Ishikawa (cell line): Measurements from ENCODE around the gene DEUP1.

Source experiments
- CEBPB ChIP-seq: IDR thresholded peaks from 2 replicates; pipeline ENCODE4 v1.6.1; 2012
- CREB1 ChIP-seq: IDR thresholded peaks from 2 replicates; pipeline ENCODE4 v1.6.1; 2012; ENCODE audit warnings: low read depth
- EGR1 ChIP-seq: IDR thresholded peaks from 2 replicates; pipeline ENCODE4 v1.6.1; 2012
- EP300 ChIP-seq: IDR thresholded peaks from 2 replicates; pipeline ENCODE4 v1.6.1; 2012; ENCODE audit warnings: borderline replicate concordance
- FOXM1 ChIP-seq: IDR thresholded peaks from 2 replicates; pipeline ENCODE4 v1.6.1; 2012; ENCODE audit warnings: low read depth, borderline replicate concordance
- MAX ChIP-seq: IDR thresholded peaks from 2 replicates; pipeline ENCODE4 v1.6.1; 2012
- NFIC ChIP-seq: IDR thresholded peaks from 2 replicates; pipeline ENCODE4 v1.6.1; 2012
- RAD21 ChIP-seq: IDR thresholded peaks from 2 replicates; pipeline ENCODE4 v1.6.1; 2012; ENCODE audit warnings: low read depth
- REST ChIP-seq: IDR thresholded peaks from 2 replicates; pipeline ENCODE4 v1.6.1; 2012; ENCODE audit warnings: low read depth, mild to moderate bottlenecking
- TAF1 ChIP-seq: IDR thresholded peaks from 2 replicates; pipeline ENCODE4 v1.6.1; 2012; ENCODE audit warnings: low read depth, mild to moderate bottlenecking
- TCF12 ChIP-seq: IDR thresholded peaks from 2 replicates; pipeline ENCODE4 v1.6.1; 2012; ENCODE audit warnings: low read depth
- TEAD4 ChIP-seq: IDR thresholded peaks from 2 replicates; pipeline ENCODE4 v1.6.1; 2012
- USF1 ChIP-seq: IDR thresholded peaks from 2 replicates; pipeline ENCODE4 v1.6.1; 2012
- YY1 ChIP-seq: IDR thresholded peaks from 2 replicates; pipeline ENCODE4 v1.6.1; 2012; ENCODE audit warnings: low read depth
- ZBTB7A ChIP-seq: IDR thresholded peaks from 2 replicates; pipeline ENCODE4 v1.6.1; 2012; ENCODE audit warnings: low read depth

DEUP1 gene

GRCh38 chr11:93478841-93479240 lies 148.3 kb downstream of the DEUP1 start:
- TF ChIP-seq USF1 (no peak), NFIC (no peak), EP300 (no peak), TEAD4 (no peak), TCF12 (no peak), CEBPB (no peak), FOXM1 (no peak), REST (no peak), MAX (no peak), YY1 (no peak), ZBTB7A (no peak), RAD21 (no peak), CREB1 (no peak), TAF1 (no peak), EGR1 (no peak)

DNA sequence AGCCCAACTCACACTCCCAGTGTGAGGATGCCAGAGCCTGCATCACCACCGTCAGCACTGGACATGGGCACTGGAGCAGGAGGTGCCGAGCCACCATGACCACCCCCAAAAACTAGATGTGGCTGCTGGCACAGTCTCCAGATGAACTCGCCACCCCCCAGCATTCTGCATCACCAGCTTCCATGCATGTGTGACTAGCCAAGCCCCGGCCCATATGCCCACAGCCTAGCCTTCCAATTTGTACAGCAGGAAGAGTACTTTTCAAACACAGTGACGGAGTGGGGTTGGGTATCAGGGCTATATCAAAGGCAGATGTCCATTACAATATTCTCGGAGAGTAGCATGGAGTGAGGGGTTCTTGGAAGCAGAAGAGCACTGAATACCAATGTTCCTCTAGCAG lies 149.7 kb downstream of the DEUP1 start:
- TF ChIP-seq CEBPB, result no peak

GRCh38 chr11:93480756-93481155 lies 150.2 kb downstream of the DEUP1 start:
- no peak for TF ChIP-seq CREB1
- TF ChIP-seq EGR1, result no peak
- no peak for TF ChIP-seq CEBPB
- no peak for TF ChIP-seq EP300
- TF ChIP-seq YY1, result no peak
- no peak for TF ChIP-seq ZBTB7A
- no peak for TF ChIP-seq NFIC
- no peak for TF ChIP-seq TCF12
- TF ChIP-seq MAX, result no peak
- no peak for TF ChIP-seq FOXM1
- no peak for TF ChIP-seq TEAD4
- no peak for TF ChIP-seq USF1
- no peak for TF ChIP-seq TAF1
- no peak for TF ChIP-seq REST
- TF ChIP-seq RAD21, result no peak

DNA sequence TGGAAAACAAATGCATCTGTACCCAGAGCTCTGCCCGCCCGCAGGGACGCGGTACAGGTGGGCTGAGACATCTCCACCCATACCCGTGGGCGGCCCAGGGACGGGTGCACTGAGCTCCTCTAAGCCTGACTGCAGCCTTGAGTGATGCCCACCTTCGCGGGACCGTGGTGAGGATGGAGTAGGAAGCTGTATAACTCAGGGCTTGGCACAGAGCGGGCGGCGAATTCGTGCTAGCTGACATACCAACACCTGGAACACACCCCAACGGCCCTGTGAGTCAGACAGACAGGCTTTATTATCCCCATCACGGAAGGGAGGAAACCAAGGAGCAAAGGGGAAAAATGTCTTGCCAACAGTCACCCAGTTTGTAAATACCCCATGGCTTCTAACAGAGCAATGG lies 150.7 kb downstream of the DEUP1 start:
- no peak for TF ChIP-seq YY1

DNA sequence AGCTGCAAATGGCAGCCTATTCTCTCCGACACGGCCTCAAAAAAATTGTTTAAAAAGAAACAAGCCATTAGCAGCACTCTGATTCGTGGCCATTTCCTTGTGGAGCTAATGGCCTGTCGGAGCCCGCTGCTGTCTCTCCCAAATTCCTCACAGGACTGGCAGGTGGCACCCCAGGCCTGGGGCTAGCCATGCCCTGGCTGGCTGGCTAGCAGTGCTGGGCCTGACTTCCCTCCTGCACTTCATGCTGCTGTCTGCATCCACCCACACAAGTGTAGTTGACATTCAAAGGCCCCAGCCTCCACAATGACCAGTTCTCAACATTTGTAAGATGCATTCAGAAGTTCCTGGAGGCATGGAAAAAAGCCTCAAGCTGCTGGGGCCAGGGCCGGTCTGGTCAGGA lies 151.2 kb downstream of the DEUP1 start:
- TF ChIP-seq CEBPB (no peak), REST (no peak), TEAD4 (no peak), RAD21 (peak; percentile 2; the same call in 1 of the 2 replicates)

DNA sequence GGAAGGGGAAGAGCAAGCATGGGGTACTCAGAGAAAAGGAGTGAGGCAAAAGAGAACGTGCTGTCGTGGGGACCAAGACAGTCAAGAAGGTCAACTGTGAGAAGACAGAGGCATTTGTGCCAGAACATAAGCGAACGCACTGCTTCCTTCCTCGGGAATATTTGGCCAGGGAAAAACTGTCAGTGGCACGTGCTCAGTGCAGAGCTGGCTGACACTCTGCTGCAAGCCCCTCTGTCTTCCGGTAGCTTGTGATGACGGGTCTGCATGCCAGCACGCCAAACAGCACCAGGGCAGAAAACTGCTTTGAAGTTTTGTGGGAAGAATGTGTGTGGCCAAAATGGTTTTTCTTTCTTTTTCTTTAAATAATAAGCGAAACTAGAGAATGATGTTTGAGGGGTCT lies 152.0 kb downstream of the DEUP1 start:
- TF ChIP-seq TAF1 (no peak), TCF12 (no peak), CEBPB (no peak), CREB1 (no peak), REST (no peak), NFIC (no peak), EP300 (no peak), YY1 (no peak), ZBTB7A (no peak), MAX (no peak), FOXM1 (no peak)
